HAP-1 (cell line): ENCODE results near the gene CD74.

Source experiments
- DNase-seq, 2 experiments: peaks; one replicate each; pipeline ENCODE4 v3.0.0-alpha.2; 2016 to 2020; ENCODE audit warnings: low spot score in 2 of 2
- H3K27me3 ChIP-seq: fragments of 250-450 bp; sonication (Bioruptor Pico); 2 replicates; pipeline ENCODE4 v1.5.1; 2020; ENCODE audit warnings: low read depth, mild to moderate bottlenecking, moderate library complexity
- H3K36me3 ChIP-seq: fragments of 250-450 bp; sonication (Bioruptor Pico); replicated peaks from 2 replicates; pipeline ENCODE4 v1.5.1; 2020; ENCODE audit warnings: mild to moderate bottlenecking
- H3K4me1 ChIP-seq: fragments of 250-450 bp; sonication (Bioruptor Pico); 2 replicates; pipeline ENCODE4 v1.5.1; 2020; ENCODE audit warnings: mild to moderate bottlenecking
- H3K4me3 ChIP-seq: fragments of 250-450 bp; sonication (Bioruptor Pico); 2 replicates; pipeline ENCODE4 v1.5.1; 2020; ENCODE audit warnings: mild to moderate bottlenecking, moderate library complexity
- H3K9me3 ChIP-seq: fragments of 250-450 bp; sonication (Bioruptor Pico); 2 replicates; pipeline ENCODE4 v1.5.1; 2020; ENCODE audit warnings: mild to moderate bottlenecking, moderate library complexity
- in situ Hi-C: fragments of 300-500 bp; cut with MboI; formaldehyde crosslinking; loops from 3 replicates; pipeline ENCODE4 v1.14.3; 2020; ENCODE audit warnings: low sequenced_read_pairs, inconsistent platforms, mixed read lengths

Gene CD74

DNA sequence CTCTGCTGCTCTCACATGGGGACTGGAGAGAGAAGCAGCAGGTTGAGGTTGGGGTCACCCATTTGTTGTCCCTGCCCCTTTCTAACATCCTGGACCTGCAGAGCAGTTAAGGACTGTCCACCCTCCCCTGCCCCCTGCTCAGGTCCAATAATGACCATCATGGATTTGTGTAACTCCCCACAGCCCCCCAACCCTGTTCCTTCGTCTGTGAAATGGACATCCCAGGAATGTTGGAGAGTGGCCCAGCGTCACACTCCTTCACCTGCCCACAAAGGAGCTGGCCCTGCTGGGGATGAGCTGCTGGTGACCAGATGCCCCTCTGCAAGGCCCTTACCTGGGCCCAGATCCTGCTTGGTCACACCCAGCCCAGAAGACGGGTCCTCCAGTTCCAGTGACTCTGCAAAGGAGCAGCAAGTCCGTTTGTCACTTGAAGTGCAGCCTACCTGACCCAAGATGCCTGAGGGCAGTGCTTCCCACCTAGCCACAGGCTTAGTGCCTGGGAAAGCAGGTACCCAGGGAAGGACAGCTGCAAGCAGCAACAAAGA, 10.4 kb downstream of the CD74 start:
- in situ Hi-C loops: no loop called here
- H3K4me1 ChIP-seq: no peaks in the 10 kb centered on the region

DNA sequence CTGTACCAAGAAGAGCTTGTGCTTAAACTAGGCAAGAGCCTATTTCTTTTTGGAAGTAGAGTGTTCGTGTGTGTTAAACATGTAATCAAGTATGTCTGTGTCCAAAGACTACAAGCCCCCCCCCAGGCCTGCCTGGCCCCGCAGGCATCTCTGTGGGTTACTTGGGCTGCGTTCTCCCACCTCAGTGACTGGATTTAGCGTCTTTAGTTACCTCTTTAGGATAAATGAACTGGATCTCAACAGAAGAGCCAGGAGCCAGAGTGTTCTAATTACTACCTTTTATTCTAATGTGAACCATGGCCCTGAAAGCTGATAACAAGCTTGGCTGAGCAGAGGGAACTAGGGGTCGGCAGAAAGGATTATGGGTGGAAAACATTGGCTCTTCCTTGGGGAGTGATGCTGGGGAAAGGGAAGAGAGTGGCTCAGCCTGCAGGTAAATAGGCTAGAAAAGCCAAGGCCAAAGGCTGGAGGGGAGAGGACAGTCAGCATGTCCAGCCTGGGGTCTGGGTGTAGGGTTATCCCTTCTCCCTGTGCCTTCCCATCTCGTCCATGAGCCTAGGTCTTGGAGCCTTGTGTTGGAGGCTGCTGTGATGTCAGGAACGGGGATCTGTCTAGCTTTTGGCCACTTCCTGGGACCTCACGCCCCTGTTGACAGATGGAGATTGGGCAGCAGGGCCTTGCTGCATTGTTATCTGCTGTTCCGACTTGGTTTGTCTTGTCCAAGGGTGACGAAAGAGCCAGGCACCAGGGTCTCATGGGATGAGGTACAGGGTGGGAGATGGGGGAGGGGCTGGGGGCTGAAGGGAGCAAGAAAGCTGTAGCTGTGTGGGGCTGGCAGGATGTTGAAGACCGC, 11.1 kb downstream of the CD74 start:
- no peaks in the 10 kb centered on the region for H3K9me3 ChIP-seq
- no peaks in the 10 kb centered on the region for H3K27me3 ChIP-seq
- peaks cover 49% of the 10 kb centered on the region for H3K36me3 ChIP-seq
- in situ Hi-C loops: no loop called here
- no peaks in the 10 kb centered on the region for H3K4me1 ChIP-seq
- no peak for DNase-seq
- no peak overlapping the region for H3K4me3 ChIP-seq

More for the DNA sequence above, 10.4 kb downstream of the CD74 start:
- H3K36me3 ChIP-seq: peaks cover 45% of the 10 kb centered on the region
- DNase-seq: no peak
- no peaks in the 10 kb centered on the region for H3K9me3 ChIP-seq
- no peak overlapping the region for H3K4me3 ChIP-seq
- no peaks in the 10 kb centered on the region for H3K27me3 ChIP-seq

DNA sequence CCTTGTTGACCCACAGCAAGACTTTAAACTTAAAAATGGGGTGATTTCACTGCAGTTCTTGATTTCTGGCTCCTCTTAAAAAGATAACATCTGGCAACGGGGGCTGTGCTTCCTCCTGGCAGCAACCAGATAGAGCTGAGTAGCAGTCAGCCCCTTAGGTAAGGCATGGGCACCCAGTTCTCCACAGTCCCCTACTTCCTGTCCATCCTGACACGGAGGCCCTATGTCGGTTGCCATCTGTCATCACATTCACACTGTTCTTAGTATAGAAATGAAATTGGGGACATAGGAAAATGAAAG, 11.7 kb downstream of the CD74 start:
- Histone ChIP-seq H3K27me3 (no peaks in the 10 kb centered on the region), H3K36me3 (peaks cover 55% of the 10 kb centered on the region), H3K4me1 (no peaks in the 10 kb centered on the region), H3K9me3 (no peaks in the 10 kb centered on the region), H3K4me3 (no peak overlapping the region)
- in situ Hi-C loops: no loop called here
- DNase-seq: no peak

DNA sequence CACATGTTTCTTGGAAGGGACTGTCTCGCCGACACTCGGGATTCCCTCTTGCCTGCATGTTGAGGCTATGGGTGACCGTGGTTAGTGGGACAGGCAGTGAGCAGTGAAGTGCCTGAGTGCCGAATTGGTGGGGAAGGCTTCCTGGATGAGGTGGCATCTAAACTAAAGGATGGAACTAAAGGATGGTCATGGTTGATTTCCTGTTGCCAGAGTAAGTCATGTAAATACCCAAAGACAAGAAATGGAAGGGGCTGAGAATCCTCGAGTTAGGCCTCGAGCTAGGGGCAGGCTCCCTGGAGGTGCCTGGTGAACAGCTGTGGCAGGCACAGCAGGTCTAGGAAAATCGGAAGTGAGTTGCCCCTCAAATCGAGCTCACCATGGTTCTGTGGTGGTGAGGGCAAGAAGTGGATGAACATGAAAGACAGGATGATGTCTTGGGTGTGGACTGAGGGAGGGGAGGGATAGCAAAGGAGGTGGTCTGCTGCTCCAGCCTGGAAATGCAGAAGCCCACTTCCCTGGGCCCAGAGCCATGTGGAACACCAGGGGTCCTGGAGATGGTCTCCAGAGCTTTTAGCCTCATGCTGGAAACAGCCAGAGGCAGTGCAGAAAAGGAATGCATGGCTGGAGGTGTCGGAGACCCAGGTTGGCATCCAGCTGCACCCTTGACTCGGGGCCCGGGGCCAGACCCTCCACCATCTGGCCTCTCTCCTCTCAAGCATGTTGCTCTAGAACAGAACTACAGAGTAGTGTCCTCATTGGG, 12.2 kb downstream of the CD74 start:
- Histone ChIP-seq H3K27me3 (no peaks in the 10 kb centered on the region), H3K9me3 (no peaks in the 10 kb centered on the region), H3K4me1 (no peaks in the 10 kb centered on the region), H3K4me3 (no peak overlapping the region), H3K36me3 (peaks cover 56% of the 10 kb centered on the region)
- in situ Hi-C loops: no loop called here
- DNase-seq: no peak

DNA sequence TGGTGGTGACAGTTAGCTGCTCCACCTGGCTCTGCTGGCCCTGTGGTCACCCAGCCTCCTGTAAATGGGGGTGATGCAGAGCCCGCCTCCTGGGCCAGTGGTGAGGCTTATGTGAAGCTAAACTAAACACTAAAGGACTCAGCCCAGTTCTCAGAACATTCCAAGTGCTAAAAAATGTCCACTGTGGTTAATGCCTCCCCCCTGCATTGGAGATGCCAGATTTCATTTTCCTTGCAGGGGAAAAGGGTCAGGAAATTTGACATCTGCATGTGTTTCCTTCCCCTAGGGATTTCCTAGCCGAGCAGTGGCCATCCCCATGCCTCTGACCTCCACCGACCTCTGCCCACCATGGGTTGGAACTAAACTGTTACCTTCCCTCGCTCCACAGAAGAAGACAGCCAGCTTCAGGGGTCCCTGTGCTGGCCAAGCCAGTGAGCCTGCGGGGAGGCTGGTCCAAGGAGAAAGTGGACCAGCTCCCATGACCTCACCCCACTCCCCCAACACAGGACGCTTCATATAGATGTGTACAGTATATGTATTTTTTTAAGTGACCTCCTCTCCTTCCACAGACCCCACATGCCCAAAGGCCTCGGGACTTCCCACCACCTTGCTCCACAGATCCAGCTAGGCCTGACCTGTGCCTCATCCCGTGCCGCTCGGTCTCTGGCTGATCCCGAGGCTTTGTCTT, 13.0 kb downstream of the CD74 start:
- Histone ChIP-seq H3K4me3 (no peak overlapping the region), H3K36me3 (peaks cover 63% of the 10 kb centered on the region), H3K27me3 (no peaks in the 10 kb centered on the region), H3K9me3 (no peaks in the 10 kb centered on the region), H3K4me1 (no peaks in the 10 kb centered on the region)
- in situ Hi-C loops: no loop called here
- DNase-seq: no peak

DNA sequence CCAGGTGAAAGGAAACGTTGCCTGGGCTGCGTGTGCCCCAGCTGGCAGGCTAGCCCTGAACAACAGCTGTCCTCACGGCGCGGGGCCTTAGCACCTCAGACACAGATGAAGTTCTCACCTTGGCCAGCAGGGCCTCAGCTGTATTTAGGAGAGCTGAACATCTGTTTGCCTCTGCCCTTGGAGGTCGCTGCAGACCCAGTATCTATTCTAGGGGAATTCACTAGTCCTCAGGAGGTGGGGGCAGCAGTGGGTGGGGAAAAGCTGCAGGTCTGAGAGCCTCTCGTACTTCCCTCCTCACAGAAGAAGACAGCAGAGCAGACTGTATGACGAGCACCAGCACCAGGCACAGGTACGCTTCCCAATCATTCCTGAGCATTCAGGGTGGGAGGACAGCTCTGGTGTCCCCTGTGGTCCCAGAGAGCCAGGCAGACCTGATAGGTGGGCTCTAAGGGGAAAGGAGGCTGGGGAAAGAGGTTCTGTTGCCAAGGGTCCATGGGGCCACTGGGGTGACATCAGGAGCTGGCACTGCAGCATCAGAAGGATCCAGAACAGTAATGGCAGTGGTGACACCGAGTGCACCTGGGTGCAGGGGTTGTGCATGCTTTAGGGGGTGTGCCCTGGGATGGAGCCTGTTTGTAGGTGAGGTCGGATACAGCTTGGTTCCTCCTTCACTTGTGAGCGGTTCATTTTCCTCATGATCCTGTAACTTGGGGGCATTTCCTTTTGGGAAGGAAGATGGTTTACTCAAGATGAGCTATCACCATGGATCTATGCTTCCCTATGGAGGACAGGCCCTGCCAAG, 13.8 kb downstream of the CD74 start:
- no peaks in the 10 kb centered on the region for H3K9me3 ChIP-seq
- DNase-seq: no peak
- peaks cover 69% of the 10 kb centered on the region for H3K36me3 ChIP-seq

DNA sequence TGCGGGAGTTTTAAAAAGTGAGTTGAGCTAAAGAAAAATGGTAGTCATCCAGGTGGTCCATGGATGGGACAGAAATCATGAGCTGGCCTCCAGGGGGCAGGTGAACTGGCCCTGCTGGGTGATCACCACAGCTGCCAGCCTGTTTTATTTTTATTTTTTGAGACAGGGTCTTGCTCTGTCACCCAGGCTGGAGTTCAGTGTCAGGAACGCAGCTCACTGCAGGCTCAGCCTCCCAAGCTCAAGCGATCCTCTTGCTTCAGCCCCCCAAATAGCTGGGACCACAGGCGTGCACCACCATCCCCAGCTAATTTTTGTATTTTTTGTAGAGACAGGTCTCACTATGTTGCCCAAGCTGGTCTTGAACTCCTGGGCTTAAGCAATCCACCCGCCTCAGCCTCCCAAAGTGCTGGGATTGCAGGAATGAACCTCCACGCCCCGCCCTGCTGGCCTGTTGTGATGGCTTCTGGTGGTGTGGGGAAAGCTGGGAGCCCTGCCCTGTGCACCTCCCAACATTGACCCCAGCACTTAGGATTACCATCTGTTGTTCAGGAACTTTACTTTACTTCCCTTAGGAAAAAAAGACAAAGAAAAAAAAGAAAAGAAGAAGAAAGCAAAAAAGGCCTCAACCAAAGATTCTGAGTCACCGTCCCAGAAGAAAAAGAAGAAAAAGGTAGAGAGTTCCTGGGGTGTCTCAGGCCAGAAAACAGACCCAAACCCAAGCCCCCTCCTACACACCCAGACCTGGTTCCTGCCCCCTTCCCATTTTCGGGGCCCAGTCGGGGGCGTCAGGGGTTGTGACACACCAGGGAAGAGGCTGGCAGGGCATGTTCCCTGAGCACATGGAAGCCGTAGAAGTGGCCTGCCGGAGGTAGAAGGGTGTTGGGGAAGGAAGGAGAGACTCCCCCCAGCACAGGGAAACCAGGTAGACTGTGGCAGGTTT, 14.7 kb downstream of the CD74 start:
- H3K4me3 ChIP-seq: no peak overlapping the region
- in situ Hi-C loops: no loop called here
- H3K27me3 ChIP-seq: no peaks in the 10 kb centered on the region
- H3K9me3 ChIP-seq: no peaks in the 10 kb centered on the region
- no peaks in the 10 kb centered on the region for H3K4me1 ChIP-seq
- H3K36me3 ChIP-seq: peaks cover 75% of the 10 kb centered on the region
- no peak for DNase-seq

More for the DNA sequence above, 13.8 kb downstream of the CD74 start:
- H3K4me1 ChIP-seq: no peaks in the 10 kb centered on the region
- H3K4me3 ChIP-seq: no peak overlapping the region
- no peaks in the 10 kb centered on the region for H3K27me3 ChIP-seq
- in situ Hi-C loops: no loop called here

DNA sequence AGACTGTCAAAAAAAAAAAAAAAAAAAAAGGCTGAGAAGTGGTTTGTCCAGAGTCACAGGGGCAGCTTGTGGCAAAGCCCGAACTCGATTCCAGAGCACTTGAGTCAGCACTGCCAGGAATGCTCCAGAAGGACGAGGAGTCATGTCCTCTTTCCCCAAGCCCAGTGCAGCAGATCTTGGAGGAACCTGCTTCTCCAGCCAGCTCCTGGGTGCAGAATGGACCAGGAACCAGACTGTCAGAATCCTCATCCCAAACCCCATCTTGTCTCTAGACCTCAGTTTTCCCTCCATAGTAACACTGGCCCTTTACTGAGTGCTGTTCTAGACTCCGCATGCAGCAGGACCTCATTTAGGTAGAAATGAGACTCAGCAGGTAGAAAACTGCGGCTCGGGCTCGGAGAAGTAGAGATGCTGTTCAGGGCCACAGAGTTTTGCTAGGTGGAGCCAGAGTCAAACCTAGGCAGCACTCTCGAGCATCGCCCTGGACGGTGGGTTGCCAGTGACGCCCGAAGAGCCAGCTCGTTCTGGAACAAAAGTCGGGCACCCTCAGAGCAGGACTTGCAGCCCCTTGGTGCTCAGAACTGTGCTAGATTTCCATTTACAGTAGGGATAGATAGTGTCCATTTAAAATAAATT, 15.4 kb downstream of the CD74 start:
- no peaks in the 10 kb centered on the region for H3K4me1 ChIP-seq
- no peaks in the 10 kb centered on the region for H3K27me3 ChIP-seq
- no peaks in the 10 kb centered on the region for H3K9me3 ChIP-seq
- no peak overlapping the region for H3K4me3 ChIP-seq
- no peak for DNase-seq
- peaks cover 76% of the 10 kb centered on the region for H3K36me3 ChIP-seq
- in situ Hi-C loops: no loop called here

DNA sequence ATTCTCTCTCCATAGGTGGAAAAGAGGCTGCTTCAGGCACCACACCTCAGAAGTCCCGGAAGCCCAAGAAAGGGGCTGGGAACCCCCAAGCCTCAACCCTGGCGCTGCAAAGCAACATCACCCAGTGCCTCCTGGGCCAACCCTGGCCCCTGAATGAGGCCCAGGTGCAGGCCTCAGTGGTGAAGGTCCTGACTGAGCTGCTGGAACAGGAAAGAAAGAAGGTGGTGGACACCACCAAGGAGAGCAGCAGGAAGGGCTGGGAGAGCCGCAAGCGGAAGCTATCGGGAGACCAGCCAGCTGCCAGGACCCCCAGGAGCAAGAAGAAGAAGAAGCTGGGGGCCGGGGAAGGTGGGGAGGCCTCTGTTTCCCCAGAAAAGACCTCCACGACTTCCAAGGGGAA, 16.4 kb downstream of the CD74 start:
- DNase-seq: no peak
- Histone ChIP-seq H3K36me3 (peaks cover 85% of the 10 kb centered on the region), H3K4me3 (no peak overlapping the region), H3K4me1 (no peaks in the 10 kb centered on the region), H3K27me3 (no peaks in the 10 kb centered on the region), H3K9me3 (no peaks in the 10 kb centered on the region)
- in situ Hi-C loops: no loop called here

DNA sequence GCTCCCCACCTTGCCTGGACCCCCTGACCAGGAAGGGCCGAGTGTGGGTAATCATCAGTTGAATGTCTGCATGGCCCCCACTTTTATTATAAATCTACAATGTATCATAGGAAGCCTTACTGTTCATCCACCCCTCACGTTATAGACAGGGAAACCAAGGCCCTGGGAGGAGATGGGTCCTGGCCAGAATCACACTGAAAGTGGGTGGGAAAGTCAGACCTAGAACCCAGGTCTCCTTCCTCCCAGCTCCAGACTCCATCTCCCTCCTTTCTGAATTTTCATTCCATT, 17.1 kb downstream of the CD74 start:
- peaks cover 87% of the 10 kb centered on the region for H3K36me3 ChIP-seq
- H3K9me3 ChIP-seq: no peaks in the 10 kb centered on the region
- in situ Hi-C loops: no loop called here
- no peak overlapping the region for H3K4me3 ChIP-seq
- no peak for DNase-seq
- no peaks in the 10 kb centered on the region for H3K27me3 ChIP-seq
- H3K4me1 ChIP-seq: no peaks in the 10 kb centered on the region

DNA sequence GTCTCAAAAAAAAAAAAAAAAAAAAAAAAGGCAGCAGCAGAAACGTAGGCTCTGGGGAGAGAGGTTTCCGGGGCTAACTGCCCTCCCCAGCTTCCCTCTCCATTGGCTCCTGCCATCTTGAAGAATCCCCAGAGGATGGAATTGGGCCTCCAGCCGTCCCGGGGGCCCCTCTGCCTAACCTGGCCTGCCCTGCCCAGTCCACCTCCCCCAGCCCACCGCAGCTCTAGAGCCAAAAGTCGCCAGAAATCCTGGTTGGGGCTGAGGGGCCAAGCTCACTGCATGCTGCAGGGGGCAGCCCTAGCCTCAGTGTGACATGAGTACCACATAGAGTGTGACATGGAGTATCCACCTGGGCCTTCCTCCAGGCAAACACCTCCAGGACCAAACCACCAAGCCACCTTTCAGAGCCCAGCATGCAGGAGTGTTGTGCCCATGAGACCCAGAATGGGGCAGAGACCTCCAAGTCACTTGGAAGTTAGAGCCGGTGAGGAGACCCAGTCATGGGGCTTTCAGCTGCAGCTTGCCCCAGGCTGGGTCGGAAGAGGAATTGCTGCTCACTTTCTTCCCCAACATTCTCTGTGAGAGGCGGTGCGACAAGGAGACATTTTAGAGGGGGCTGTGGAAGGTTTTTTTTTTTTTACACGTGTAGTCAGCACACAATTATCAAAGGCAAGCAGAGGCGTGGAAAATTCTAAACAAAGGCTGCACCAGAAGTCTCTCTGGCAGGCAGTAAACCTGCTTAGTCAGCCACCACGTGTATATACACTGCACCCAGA, 17.6 kb downstream of the CD74 start:
- Histone ChIP-seq H3K4me1 (no peaks in the 10 kb centered on the region), H3K27me3 (no peaks in the 10 kb centered on the region), H3K4me3 (no peak overlapping the region), H3K36me3 (peaks cover 83% of the 10 kb centered on the region), H3K9me3 (no peaks in the 10 kb centered on the region)
- in situ Hi-C loops: no loop called here
- no peak for DNase-seq

DNA sequence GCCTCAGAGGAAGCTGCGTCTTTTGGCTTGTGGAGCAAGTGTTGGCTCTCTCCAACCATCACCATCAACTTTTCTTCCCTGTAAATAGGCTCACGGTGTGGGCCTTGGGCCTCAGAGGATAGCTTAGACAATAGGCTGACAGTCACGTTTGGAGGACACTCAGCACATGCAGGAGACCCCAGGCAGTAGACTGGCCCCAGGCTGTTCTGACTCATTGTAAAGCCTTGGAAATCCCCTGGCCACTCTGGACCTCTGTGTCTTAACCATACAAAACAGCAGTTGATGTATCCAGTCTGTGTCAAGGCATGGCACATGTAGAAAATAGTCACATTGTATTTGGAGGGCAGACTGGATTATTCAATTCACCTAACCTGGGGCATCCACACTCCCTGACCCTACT, 18.6 kb downstream of the CD74 start:
- no peak for DNase-seq
- peaks cover 84% of the 10 kb centered on the region for H3K36me3 ChIP-seq

More for the DNA sequence above, 18.6 kb downstream of the CD74 start:
- H3K9me3 ChIP-seq: no peaks in the 10 kb centered on the region
- no peaks in the 10 kb centered on the region for H3K4me1 ChIP-seq
- in situ Hi-C loops: no loop called here
- H3K27me3 ChIP-seq: no peaks in the 10 kb centered on the region
- no peak overlapping the region for H3K4me3 ChIP-seq
